Endodermal cell (in vitro differentiated cells): ENCODE measurements around the gene MROH8. TPM values are rescaled to one million over a fixed set of nuclear protein-coding genes. Genes with fewer than 3 reads are reported as not detected.

ENCODE experiments used
- DNase-seq: peaks from one replicate; pipeline ENCODE4 v3.0.0-alpha.2; 2017
- H3K27ac ChIP-seq: 2 replicates; pipeline ENCODE4 v1.5.1; 2013; ENCODE audit warnings: mild to moderate bottlenecking, low read depth, low read length, moderate library complexity
- H3K27me3 ChIP-seq: 2 replicates; pipeline ENCODE4 v1.6.1; 2013; ENCODE audit warnings: mild to moderate bottlenecking, low read length, moderate library complexity; ENCODE audit not compliant: insufficient read depth, control insufficient read depth, poor library complexity, severe bottlenecking
- H3K36me3 ChIP-seq: 2 replicates; pipeline ENCODE4 v1.7.0; 2013; ENCODE audit warnings: mild to moderate bottlenecking, low read length, moderate library complexity; ENCODE audit not compliant: control insufficient read depth, insufficient read depth
- H3K4me1 ChIP-seq: one replicate; pipeline ENCODE4 v1.7.0; 2013; ENCODE audit warnings: low read length; ENCODE audit not compliant: control insufficient read depth, insufficient read depth
- H3K4me3 ChIP-seq: 2 replicates; pipeline ENCODE4 v1.5.1; 2013; ENCODE audit warnings: mild to moderate bottlenecking, low read length, moderate library complexity
- H3K9ac ChIP-seq: 2 replicates; pipeline ENCODE4 v1.6.1; 2013; ENCODE audit warnings: mild to moderate bottlenecking, low read length, moderate library complexity; ENCODE audit not compliant: poor library complexity, severe bottlenecking; ENCODE audit errors: extremely low read depth
- H3K9me3 ChIP-seq: 2 replicates; pipeline ENCODE4 v1.6.1; 2013; ENCODE audit warnings: mild to moderate bottlenecking, low read length, moderate library complexity; ENCODE audit not compliant: control insufficient read depth
- H3K27ac Mint-ChIP-seq: 2 replicates; pipeline ENCODE4 v1.8.0; 2020; ENCODE audit warnings: mixed read lengths
- H3K27me3 Mint-ChIP-seq: 2 replicates; pipeline ENCODE4 v1.8.0; 2021; ENCODE audit warnings: mild to moderate bottlenecking, mixed read lengths; ENCODE audit not compliant: insufficient read depth
- H3K36me3 Mint-ChIP-seq: 2 replicates; pipeline ENCODE4 v1.8.0; 2020; ENCODE audit warnings: low read depth, mixed read lengths
- H3K4me1 Mint-ChIP-seq: 2 replicates; pipeline ENCODE4 v1.8.0; 2020; ENCODE audit warnings: mixed read lengths
- H3K4me3 Mint-ChIP-seq: 2 replicates; pipeline ENCODE4 v1.8.0; 2020; ENCODE audit warnings: mild to moderate bottlenecking, moderate library complexity, mixed read lengths
- H3K9me3 Mint-ChIP-seq: 2 replicates; pipeline ENCODE4 v1.8.0; 2020; ENCODE audit warnings: mild to moderate bottlenecking, mixed read lengths
- CTCF ChIP-seq: fragments of 200-600 bp; sonication (generic); conservative IDR thresholded peaks from 2 replicates; pipeline ENCODE4 v1.5.0; 2021; ENCODE audit warnings: antibody characterized with exemption, mild to moderate bottlenecking
- WGBS, 2 experiments: methylation state at CpG; one replicate each; pipeline versions ENCODE4 v1.1.5 to v1.1.7; 2013; ENCODE audit warnings: missing lambda C conversion rate in 2 of 2, mixed read lengths in 1 of 2; ENCODE audit not compliant: insufficient coverage in 1 of 2, insufficient read length in 1 of 2; 5-methylcytosine and 5-hydroxymethylcytosine counted together
- total RNA-seq, 2 donors: library from RNA; stranded (reverse); fragmentation: NEBNext Ultra II Directional in 1 of 2; extraction: Animal tissue kit (Norgen Biotek cat#: 25700) in 1 of 2; gene quantifications; 2 replicates in 1 of 2; 3 replicates in 1 of 2; pipeline ENCODE4 v1.2.1, GENCODE V29; 2021

Gene MROH8
- total RNA-seq, 2 donors from 2014 or later, result 1.8 to 2.8 TPM

DNA sequence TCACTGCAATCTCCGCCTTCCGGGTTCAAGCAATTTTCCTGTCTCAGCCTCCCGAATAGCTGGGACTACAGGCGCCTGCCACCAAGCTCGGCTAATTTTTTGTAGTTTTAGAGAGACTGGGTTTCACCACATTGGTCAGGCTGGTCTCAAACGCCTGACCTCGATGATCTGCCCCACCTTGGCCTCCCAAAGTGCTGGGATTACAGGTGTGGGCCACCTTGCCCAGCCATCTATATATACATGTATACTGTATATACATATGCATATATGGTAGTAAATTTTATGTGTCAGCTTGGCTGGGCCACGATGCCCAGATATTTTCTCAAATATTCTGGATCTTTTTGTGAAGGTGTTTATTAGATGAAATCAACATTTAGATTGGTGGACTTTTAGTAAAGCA lies 102.3 kb downstream of the MROH8 start:
- 89 to 97% methylated on average over 3 to 8 of the region's 8 CpGs for WGBS, 2 experiments
- no peak overlapping the region for H3K4me3 ChIP-seq
- peaks cover 26% of the 10 kb centered on the region for H3K36me3 ChIP-seq
- Mint-ChIP-seq H3K36me3 (peaks cover 39% of the 10 kb centered on the region), H3K4me3 (no peak overlapping the region), H3K27ac (no peak overlapping the region), H3K4me1 (no peaks in the 10 kb centered on the region), H3K9me3 (peaks cover 14% of the 10 kb centered on the region), H3K27me3 (no peaks in the 10 kb centered on the region)
- peaks cover 12% of the 10 kb centered on the region for H3K9me3 ChIP-seq
- no peak overlapping the region for H3K27ac ChIP-seq
- H3K27me3 ChIP-seq, result no peaks in the 10 kb centered on the region
- no peaks in the 10 kb centered on the region for H3K4me1 ChIP-seq
- no peak for TF ChIP-seq CTCF
- DNase-seq, result no peak
- H3K9ac ChIP-seq, result no peak overlapping the region

- Mint-ChIP-seq H3K4me3 (no peak overlapping the region), H3K9me3 (peaks cover 14% of the 10 kb centered on the region), H3K4me1 (no peaks in the 10 kb centered on the region), H3K36me3 (peaks cover 40% of the 10 kb centered on the region), H3K27ac (no peak overlapping the region), H3K27me3 (no peaks in the 10 kb centered on the region)
- no peak overlapping the region for H3K4me3 ChIP-seq
- no peak for TF ChIP-seq CTCF
- H3K36me3 ChIP-seq, result peaks cover 18% of the 10 kb centered on the region
- peaks cover 12% of the 10 kb centered on the region for H3K9me3 ChIP-seq
- no peak for DNase-seq
- 98 to 100% methylated on average over 1 to 2 of the region's 3 CpGs for WGBS, 2 experiments
- no peak overlapping the region for H3K27ac ChIP-seq
- H3K4me1 ChIP-seq, result no peaks in the 10 kb centered on the region
- no peak overlapping the region for H3K9ac ChIP-seq
- H3K27me3 ChIP-seq, result no peaks in the 10 kb centered on the region
Measured at GRCh38 chr20:37075932-37076685, 103.2 kb downstream of the MROH8 start.

- WGBS, 2 experiments, result 92 to 93% methylated on average over 13 to 17 of the region's 17 CpGs
- no peaks in the 10 kb centered on the region for H3K27me3 Mint-ChIP-seq
- no peaks in the 10 kb centered on the region for H3K27me3 ChIP-seq
Measured at GRCh38 chr20:37072293-37073196, 106.8 kb downstream of the MROH8 start.

More at GRCh38 chr20:37072293-37073196, 106.8 kb downstream of the MROH8 start:
- H3K4me3 Mint-ChIP-seq, result no peak overlapping the region
- peaks cover 21% of the 10 kb centered on the region for H3K9me3 Mint-ChIP-seq
- Histone ChIP-seq H3K9me3 (peaks cover 12% of the 10 kb centered on the region), H3K9ac (no peak overlapping the region), H3K4me3 (no peak overlapping the region), H3K4me1 (no peaks in the 10 kb centered on the region), H3K27ac (no peak overlapping the region), H3K36me3 (peaks cover 4% of the 10 kb centered on the region)
- no peak for TF ChIP-seq CTCF
- no peak overlapping the region for H3K27ac Mint-ChIP-seq
- peaks cover 41% of the 10 kb centered on the region for H3K36me3 Mint-ChIP-seq
- no peaks in the 10 kb centered on the region for H3K4me1 Mint-ChIP-seq
- DNase-seq, result no peak
